ENCODE measurements around the gene HBD. TPM values are rescaled to one million over a fixed set of nuclear protein-coding genes. Genes with fewer than 3 reads are reported as not detected.

The HBD gene
- total RNA-seq (2021; fragmentation: NEBNext Ultra II Directional; extraction: Animal tissue kit (Norgen Biotek cat#: 25700)): not detected
- long read RNA-seq: 0 reads

DNA sequence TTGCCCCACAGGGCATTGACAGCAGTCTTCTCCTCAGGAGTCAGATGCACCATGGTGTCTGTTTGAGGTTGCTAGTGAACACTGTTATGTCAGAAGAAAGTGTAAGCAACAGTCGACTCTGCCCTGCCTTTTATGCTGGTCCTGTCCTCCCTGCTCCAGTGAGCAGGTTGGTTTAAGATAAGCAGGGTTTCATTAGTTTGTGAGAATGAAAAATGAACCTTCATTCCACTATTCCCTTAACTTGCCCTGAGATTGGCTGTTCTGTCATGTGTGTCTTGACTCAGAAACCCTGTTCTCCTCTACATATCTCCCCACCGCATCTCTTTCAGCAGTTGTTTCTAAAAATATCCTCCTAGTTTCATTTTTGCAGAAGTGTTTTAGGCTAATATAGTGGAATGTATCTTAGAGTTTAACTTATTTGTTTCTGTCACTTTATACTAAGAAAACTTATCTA, at the start of gene HBD:
Gene HBD, minus strand, starts transcription at position 103 of the 454 bp plus-strand sequence. Its CDS starts 50 bp downstream, at position 53.
- H3K27me3 Mint-ChIP-seq (ENCODE audit: insufficient read depth): no peaks in the 10 kb centered on the region
- no peaks in the 10 kb centered on the region for H3K9me3 Mint-ChIP-seq
- no peaks in the 10 kb centered on the region for H3K36me3 Mint-ChIP-seq (ENCODE audit: low read depth)
- peak; percentile 4 for DNase-seq
- TF ChIP-seq, protein P1, sequence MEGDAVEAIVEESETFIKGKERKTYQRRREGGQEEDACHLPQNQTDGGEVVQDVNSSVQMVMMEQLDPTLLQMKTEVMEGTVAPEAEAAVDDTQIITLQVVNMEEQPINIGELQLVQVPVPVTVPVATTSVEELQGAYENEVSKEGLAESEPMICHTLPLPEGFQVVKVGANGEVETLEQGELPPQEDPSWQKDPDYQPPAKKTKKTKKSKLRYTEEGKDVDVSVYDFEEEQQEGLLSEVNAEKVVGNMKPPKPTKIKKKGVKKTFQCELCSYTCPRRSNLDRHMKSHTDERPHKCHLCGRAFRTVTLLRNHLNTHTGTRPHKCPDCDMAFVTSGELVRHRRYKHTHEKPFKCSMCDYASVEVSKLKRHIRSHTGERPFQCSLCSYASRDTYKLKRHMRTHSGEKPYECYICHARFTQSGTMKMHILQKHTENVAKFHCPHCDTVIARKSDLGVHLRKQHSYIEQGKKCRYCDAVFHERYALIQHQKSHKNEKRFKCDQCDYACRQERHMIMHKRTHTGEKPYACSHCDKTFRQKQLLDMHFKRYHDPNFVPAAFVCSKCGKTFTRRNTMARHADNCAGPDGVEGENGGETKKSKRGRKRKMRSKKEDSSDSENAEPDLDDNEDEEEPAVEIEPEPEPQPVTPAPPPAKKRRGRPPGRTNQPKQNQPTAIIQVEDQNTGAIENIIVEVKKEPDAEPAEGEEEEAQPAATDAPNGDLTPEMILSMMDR (IDR thresholded peaks at IDR 0.05): no peak
- no peak within 1 kb of the TSS; the same call in 1 of the 2 replicates for H3K4me3 Mint-ChIP-seq
- peaks cover 14% of the 10 kb centered on the region for H3K4me1 Mint-ChIP-seq (ENCODE audit: low read depth)
- no peak within 1 kb of the TSS for H3K27ac Mint-ChIP-seq

- Mint-ChIP-seq H3K4me1 (ENCODE audit: low read depth) (peaks cover 64% of the 10 kb centered on the region), H3K9me3 (no peaks in the 10 kb centered on the region), H3K27ac (no peak overlapping the region), H3K36me3 (ENCODE audit: low read depth) (no peaks in the 10 kb centered on the region), H3K27me3 (ENCODE audit: insufficient read depth) (no peaks in the 10 kb centered on the region), H3K4me3 (no peak overlapping the region)
- TF ChIP-seq, protein P1 (IDR thresholded peaks at IDR 0.05): no peak
- DNase-seq: no peak
Observed at GRCh38 chr11:5283882-5284281, 49.6 kb upstream of the HBD start.

DNA sequence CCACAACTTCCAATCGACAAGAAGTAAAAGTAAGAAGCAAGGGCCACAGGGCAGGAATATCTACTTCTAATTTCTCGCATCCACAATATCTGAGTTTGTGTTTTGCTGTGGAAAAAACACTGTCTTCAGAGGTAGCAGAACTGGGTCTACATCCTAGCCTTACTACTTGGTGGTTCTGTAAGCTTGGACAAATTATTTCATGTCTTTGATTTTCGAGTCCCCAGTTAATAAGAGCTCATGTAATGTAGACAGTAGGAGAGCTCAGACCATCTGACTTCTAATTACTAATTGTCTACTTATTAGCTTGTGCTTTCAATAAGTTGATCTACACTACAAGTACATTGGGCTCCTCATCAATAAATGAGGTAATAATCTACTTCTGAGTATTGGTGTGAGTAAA, 48.8 kb upstream of the HBD start:
- H3K36me3 Mint-ChIP-seq (ENCODE audit: low read depth): no peaks in the 10 kb centered on the region
- H3K4me3 Mint-ChIP-seq: no peak overlapping the region

GRCh38 chr11:5282628-5283027, 48.3 kb upstream of the HBD start:
- Mint-ChIP-seq H3K4me1 (ENCODE audit: low read depth) (peaks cover 58% of the 10 kb centered on the region), H3K36me3 (ENCODE audit: low read depth) (no peaks in the 10 kb centered on the region), H3K27me3 (ENCODE audit: insufficient read depth) (no peaks in the 10 kb centered on the region), H3K4me3 (no peak overlapping the region), H3K27ac (no peak overlapping the region), H3K9me3 (no peaks in the 10 kb centered on the region)
- no peak for DNase-seq
- TF ChIP-seq, protein P1 (IDR thresholded peaks at IDR 0.05): no peak

More for the DNA sequence above, 48.8 kb upstream of the HBD start:
- no peak overlapping the region for H3K27ac Mint-ChIP-seq
- H3K27me3 Mint-ChIP-seq (ENCODE audit: insufficient read depth): no peaks in the 10 kb centered on the region
- TF ChIP-seq, protein P1 (IDR thresholded peaks at IDR 0.05): no peak
- DNase-seq: no peak
- H3K4me1 Mint-ChIP-seq (ENCODE audit: low read depth): peaks cover 58% of the 10 kb centered on the region
- no peaks in the 10 kb centered on the region for H3K9me3 Mint-ChIP-seq

- TF ChIP-seq, protein P1 (IDR thresholded peaks at IDR 0.05): no peak
- no peak for DNase-seq
- peaks cover 52% of the 10 kb centered on the region for H3K4me1 Mint-ChIP-seq (ENCODE audit: low read depth)
- peak overlapping the region; percentile 83 for H3K27ac Mint-ChIP-seq
- no peaks in the 10 kb centered on the region for H3K36me3 Mint-ChIP-seq (ENCODE audit: low read depth)
- H3K9me3 Mint-ChIP-seq: no peaks in the 10 kb centered on the region
- no peak overlapping the region for H3K4me3 Mint-ChIP-seq
- no peaks in the 10 kb centered on the region for H3K27me3 Mint-ChIP-seq (ENCODE audit: insufficient read depth)
Observed at GRCh38 chr11:5281596-5281995, 47.3 kb upstream of the HBD start.

All from HFFc6 (cell line).